Nephron (organoid): ENCODE measurements around the gene FAR2.
A peak's percentile ranks its signal among the peaks of the same experiment; 100 is the strongest.

Experiments
- H3K27ac Mint-ChIP-seq, 3 experiments: 2 replicates each; pipeline ENCODE4 v1.8.0; 2020; ENCODE audit warnings: mixed read lengths in 3 of 3, mild to moderate bottlenecking in 2 of 3, moderate library complexity in 1 of 3
- H3K27me3 Mint-ChIP-seq: 2 replicates; pipeline ENCODE4 v1.8.0; 2021; ENCODE audit warnings: low read depth, mild to moderate bottlenecking, moderate library complexity, mixed read lengths
- H3K36me3 Mint-ChIP-seq: 2 replicates; pipeline ENCODE4 v1.8.0; 2020; ENCODE audit warnings: low read depth, mixed read lengths
- H3K4me1 Mint-ChIP-seq: 2 replicates; pipeline ENCODE4 v1.8.0; 2020; ENCODE audit warnings: mixed read lengths
- H3K4me3 Mint-ChIP-seq, 3 experiments: 2 replicates each; pipeline ENCODE4 v1.8.0; 2020; ENCODE audit warnings: mild to moderate bottlenecking in 3 of 3, mixed read lengths in 3 of 3, moderate library complexity in 2 of 3
- H3K9me3 Mint-ChIP-seq: 2 replicates; pipeline ENCODE4 v1.8.0; 2020; ENCODE audit warnings: mixed read lengths
- TF ChIP-seq, protein P1 (sequence below), 3 experiments: fragments of 200-600 bp; sonication (generic); IDR thresholded peaks; one replicate each; pipeline ENCODE4 v1.5.0; 2021; ENCODE audit warnings: antibody characterized with exemption in 3 of 3; ENCODE audit not compliant: unreplicated experiment in 3 of 3

Gene FAR2

GRCh38 chr12:29278673-29279420 is 129.8 kb downstream of the FAR2 start:
- H3K9me3 Mint-ChIP-seq = no peaks in the 10 kb centered on the region

GRCh38 chr12:29281371-29282005 is 132.4 kb downstream of the FAR2 start:
- peaks cover 4% of the 10 kb centered on the region for H3K9me3 Mint-ChIP-seq
- H3K27ac Mint-ChIP-seq = peak overlapping the region in 2 of 3 experiments; percentile 6 to 17
- no peaks in the 10 kb centered on the region for H3K27me3 Mint-ChIP-seq
- peaks cover 42% of the 10 kb centered on the region for H3K4me1 Mint-ChIP-seq
- TF ChIP-seq, protein P1, sequence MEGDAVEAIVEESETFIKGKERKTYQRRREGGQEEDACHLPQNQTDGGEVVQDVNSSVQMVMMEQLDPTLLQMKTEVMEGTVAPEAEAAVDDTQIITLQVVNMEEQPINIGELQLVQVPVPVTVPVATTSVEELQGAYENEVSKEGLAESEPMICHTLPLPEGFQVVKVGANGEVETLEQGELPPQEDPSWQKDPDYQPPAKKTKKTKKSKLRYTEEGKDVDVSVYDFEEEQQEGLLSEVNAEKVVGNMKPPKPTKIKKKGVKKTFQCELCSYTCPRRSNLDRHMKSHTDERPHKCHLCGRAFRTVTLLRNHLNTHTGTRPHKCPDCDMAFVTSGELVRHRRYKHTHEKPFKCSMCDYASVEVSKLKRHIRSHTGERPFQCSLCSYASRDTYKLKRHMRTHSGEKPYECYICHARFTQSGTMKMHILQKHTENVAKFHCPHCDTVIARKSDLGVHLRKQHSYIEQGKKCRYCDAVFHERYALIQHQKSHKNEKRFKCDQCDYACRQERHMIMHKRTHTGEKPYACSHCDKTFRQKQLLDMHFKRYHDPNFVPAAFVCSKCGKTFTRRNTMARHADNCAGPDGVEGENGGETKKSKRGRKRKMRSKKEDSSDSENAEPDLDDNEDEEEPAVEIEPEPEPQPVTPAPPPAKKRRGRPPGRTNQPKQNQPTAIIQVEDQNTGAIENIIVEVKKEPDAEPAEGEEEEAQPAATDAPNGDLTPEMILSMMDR (IDR thresholded peaks at IDR 0.05; ENCODE audit: unreplicated experiment in 3 of 3) = no peak
- no peak overlapping the region for H3K4me3 Mint-ChIP-seq
- H3K36me3 Mint-ChIP-seq = peaks cover 6% of the 10 kb centered on the region

More at GRCh38 chr12:29278673-29279420, 129.8 kb downstream of the FAR2 start:
- peak overlapping the region; percentile 14 to 60 (median 47) for H3K27ac Mint-ChIP-seq
- H3K4me3 Mint-ChIP-seq = no peak overlapping the region
- peaks cover 4% of the 10 kb centered on the region for H3K36me3 Mint-ChIP-seq
- H3K27me3 Mint-ChIP-seq = peaks cover 6% of the 10 kb centered on the region
- H3K4me1 Mint-ChIP-seq = peaks cover 36% of the 10 kb centered on the region
- TF ChIP-seq, protein P1 (IDR thresholded peaks at IDR 0.05; ENCODE audit: unreplicated experiment in 3 of 3) = no peak

- Mint-ChIP-seq H3K9me3 (peaks cover 4% of the 10 kb centered on the region), H3K36me3 (peaks cover 6% of the 10 kb centered on the region), H3K4me1 (peaks cover 41% of the 10 kb centered on the region), H3K27me3 (no peaks in the 10 kb centered on the region), H3K27ac (peak overlapping the region; percentile 62 to 78 (median 67)), H3K4me3 (peak overlapping the region in 1 of 3 experiments; percentile 24)
- TF ChIP-seq, protein P1 (IDR thresholded peaks at IDR 0.05; ENCODE audit: unreplicated experiment in 3 of 3) = no peak
Measured at GRCh38 chr12:29282031-29282816, 133.1 kb downstream of the FAR2 start.

GRCh38 chr12:29283969-29284700 is 135.1 kb downstream of the FAR2 start:
- H3K4me1 Mint-ChIP-seq = peaks cover 36% of the 10 kb centered on the region
- H3K9me3 Mint-ChIP-seq = peaks cover 5% of the 10 kb centered on the region
- peaks cover 7% of the 10 kb centered on the region for H3K36me3 Mint-ChIP-seq
- H3K4me3 Mint-ChIP-seq = no peak overlapping the region
- TF ChIP-seq, protein P1 (IDR thresholded peaks at IDR 0.05; ENCODE audit: unreplicated experiment in 3 of 3) = no peak
- no peaks in the 10 kb centered on the region for H3K27me3 Mint-ChIP-seq
- peak overlapping the region in 2 of 3 experiments; percentile 29 to 48 for H3K27ac Mint-ChIP-seq

GRCh38 chr12:29286081-29286790 is 137.2 kb downstream of the FAR2 start:
- Mint-ChIP-seq H3K4me1 (peaks cover 22% of the 10 kb centered on the region), H3K4me3 (no peak overlapping the region)
- TF ChIP-seq, protein P1 (IDR thresholded peaks at IDR 0.05; ENCODE audit: unreplicated experiment in 3 of 3) = no peak

More at GRCh38 chr12:29286081-29286790, 137.2 kb downstream of the FAR2 start:
- H3K27ac Mint-ChIP-seq = no peak overlapping the region
- no peaks in the 10 kb centered on the region for H3K27me3 Mint-ChIP-seq
- peaks cover 13% of the 10 kb centered on the region for H3K9me3 Mint-ChIP-seq
- H3K36me3 Mint-ChIP-seq = peaks cover 12% of the 10 kb centered on the region
